Measurements from ENCODE around the gene CLDN5.
A peak's percentile ranks its signal among the peaks of the same experiment; 100 is the strongest.

Gene CLDN5

DNA sequence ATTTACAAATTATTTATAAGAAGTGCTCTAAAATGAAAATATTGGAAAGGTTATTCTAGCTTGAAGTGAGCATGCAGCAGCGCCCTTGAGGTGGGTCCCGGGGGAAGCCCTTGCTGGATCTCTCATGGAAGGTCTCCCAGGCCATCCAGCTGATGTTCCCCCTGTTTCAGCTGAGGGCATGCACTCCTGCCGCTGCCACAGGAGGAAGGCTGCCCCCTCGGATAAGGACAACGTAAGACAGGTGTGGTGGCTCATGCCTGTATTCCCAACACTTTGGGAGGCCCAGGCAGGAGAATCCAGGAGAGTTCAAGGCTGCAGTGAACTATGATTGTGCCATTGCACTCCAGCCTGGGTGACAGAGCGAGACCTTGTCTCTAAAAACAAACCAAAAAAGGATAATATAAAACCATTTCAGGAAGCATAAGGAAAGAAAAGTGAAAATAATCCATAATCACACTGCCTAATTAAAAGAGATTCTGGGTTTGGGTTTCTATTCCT is 29.5 kb downstream of the CLDN5 start:
- H4K91ac ChIP-seq (ENCODE audit: low read depth, low read length, poor library complexity) = no peak overlapping the region
- H3K9ac ChIP-seq (ENCODE audit: low read depth, low read length, poor library complexity) = no peak overlapping the region
- H3K36me3 ChIP-seq (replicated peaks in 1 of 2; ENCODE audit: control insufficient read depth in 2 of 2, insufficient read depth in 2 of 2, low read length in 2 of 2) = peaks cover 23 to 96% of the 10 kb centered on the region in 2 donors
- H3K27ac ChIP-seq (replicated peaks; ENCODE audit: low read length) = no peak overlapping the region
- H3K4me2 ChIP-seq (ENCODE audit: insufficient read depth, low read length, poor library complexity, severe bottlenecking) = no peak overlapping the region
- H3K4me1 ChIP-seq (ENCODE audit: control insufficient read depth in 2 of 2, insufficient read depth in 1 of 2, low read depth in 1 of 2, low read length in 2 of 2) = no peaks in the 10 kb centered on the region
- H2AK5ac ChIP-seq (ENCODE audit: low read depth, low read length) = no peak overlapping the region
- H3K27me3 ChIP-seq (ENCODE audit: control insufficient read depth in 3 of 3, insufficient read depth in 3 of 3, low read depth in 1 of 3, low read length in 3 of 3) = no peaks in the 10 kb centered on the region
- H3K4ac ChIP-seq (ENCODE audit: low read length) = no peak overlapping the region
- H3K14ac ChIP-seq (ENCODE audit: low read length) = no peak overlapping the region
- H2BK5ac ChIP-seq (ENCODE audit: low read length) = no peak overlapping the region
- H3K79me1 ChIP-seq (ENCODE audit: low read depth, low read length) = peaks cover 1% of the 10 kb centered on the region
- no peak overlapping the region for H3K18ac ChIP-seq (ENCODE audit: low read length)
- no peak overlapping the region for H2AFZ ChIP-seq (ENCODE audit: low read length)
- H2BK12ac ChIP-seq (ENCODE audit: low read length) = no peak overlapping the region
- no peak overlapping the region for H4K8ac ChIP-seq (ENCODE audit: low read depth, low read length)
- H3K23ac ChIP-seq (ENCODE audit: low read depth, low read length, poor library complexity) = no peak overlapping the region
- H2BK15ac ChIP-seq (ENCODE audit: low read length) = no peak overlapping the region
- no peak for DNase-seq (ENCODE audit: low spot score)
- H3K4me3 ChIP-seq (ENCODE audit: low read length in 2 of 2) = peak overlapping the region in 1 of 2 donors; percentile 52
- peaks cover 0 to 2% of the 10 kb centered on the region in 2 donors for H3K9me3 ChIP-seq (replicated peaks in 1 of 2; ENCODE audit: control insufficient read depth in 2 of 2, insufficient read depth in 1 of 2, low read depth in 1 of 2, low read length in 2 of 2)
- no CpG with 5 or more reads among the region's 6 CpGs for WGBS, 2 donors (ENCODE audit: extremely low coverage in 2 of 2, insufficient read length in 2 of 2, insufficient replicate concordance in 1 of 2)
- H2BK120ac ChIP-seq (ENCODE audit: low read depth, low read length) = no peak overlapping the region

GRCh38 chr22:19494001-19494560 is 30.1 kb downstream of the CLDN5 start:
- Histone ChIP-seq H3K79me1 (ENCODE audit: low read depth, low read length) (peaks cover 1% of the 10 kb centered on the region), H3K9ac (ENCODE audit: low read depth, low read length, poor library complexity) (no peak overlapping the region), H2BK120ac (ENCODE audit: low read depth, low read length) (no peak overlapping the region), H2AFZ (ENCODE audit: low read length) (no peak overlapping the region), H4K8ac (ENCODE audit: low read depth, low read length) (no peak overlapping the region), H3K9me3 (replicated peaks in 1 of 2; ENCODE audit: control insufficient read depth in 2 of 2, insufficient read depth in 1 of 2, low read depth in 1 of 2, low read length in 2 of 2) (peaks cover 0 to 2% of the 10 kb centered on the region in 2 donors), H2BK12ac (ENCODE audit: low read length) (no peak overlapping the region), H3K27me3 (ENCODE audit: control insufficient read depth in 3 of 3, insufficient read depth in 3 of 3, low read depth in 1 of 3, low read length in 3 of 3) (no peaks in the 10 kb centered on the region), H3K4me1 (ENCODE audit: control insufficient read depth in 2 of 2, insufficient read depth in 1 of 2, low read depth in 1 of 2, low read length in 2 of 2) (no peaks in the 10 kb centered on the region), H3K4me3 (ENCODE audit: low read length in 2 of 2) (no peak overlapping the region), H2AK5ac (ENCODE audit: low read depth, low read length) (no peak overlapping the region), H3K4me2 (ENCODE audit: insufficient read depth, low read length, poor library complexity, severe bottlenecking) (no peak overlapping the region), H4K91ac (ENCODE audit: low read depth, low read length, poor library complexity) (no peak overlapping the region), H3K23ac (ENCODE audit: low read depth, low read length, poor library complexity) (no peak overlapping the region), H2BK5ac (ENCODE audit: low read length) (no peak overlapping the region), H2BK15ac (ENCODE audit: low read length) (no peak overlapping the region), H3K14ac (ENCODE audit: low read length) (no peak overlapping the region), H3K18ac (ENCODE audit: low read length) (no peak overlapping the region), H3K36me3 (replicated peaks in 1 of 2; ENCODE audit: control insufficient read depth in 2 of 2, insufficient read depth in 2 of 2, low read length in 2 of 2) (peaks cover 23 to 96% of the 10 kb centered on the region in 2 donors), H3K27ac (replicated peaks; ENCODE audit: low read length) (no peak overlapping the region), H3K4ac (ENCODE audit: low read length) (no peak overlapping the region)
- DNase-seq (ENCODE audit: low spot score) = no peak
- no CpG with 5 or more reads among the region's 8 CpGs for WGBS, 2 donors (ENCODE audit: extremely low coverage in 2 of 2, insufficient read length in 2 of 2, insufficient replicate concordance in 1 of 2)

GRCh38 chr22:19492504-19493174 is 31.6 kb downstream of the CLDN5 start:
- Histone ChIP-seq H3K4me1 (ENCODE audit: control insufficient read depth in 2 of 2, insufficient read depth in 1 of 2, low read depth in 1 of 2, low read length in 2 of 2) (no peaks in the 10 kb centered on the region), H2AFZ (ENCODE audit: low read length) (no peak overlapping the region), H3K36me3 (replicated peaks in 1 of 2; ENCODE audit: control insufficient read depth in 2 of 2, insufficient read depth in 2 of 2, low read length in 2 of 2) (peaks cover 22 to 97% of the 10 kb centered on the region in 2 donors), H3K27ac (replicated peaks; ENCODE audit: low read length) (no peak overlapping the region), H2BK15ac (ENCODE audit: low read length) (no peak overlapping the region), H3K79me1 (ENCODE audit: low read depth, low read length) (peaks cover 2% of the 10 kb centered on the region), H3K9ac (ENCODE audit: low read depth, low read length, poor library complexity) (no peak overlapping the region), H3K4me2 (ENCODE audit: insufficient read depth, low read length, poor library complexity, severe bottlenecking) (no peak overlapping the region), H3K9me3 (replicated peaks in 1 of 2; ENCODE audit: control insufficient read depth in 2 of 2, insufficient read depth in 1 of 2, low read depth in 1 of 2, low read length in 2 of 2) (peaks cover 0 to 2% of the 10 kb centered on the region in 2 donors), H4K91ac (ENCODE audit: low read depth, low read length, poor library complexity) (no peak overlapping the region), H3K4me3 (ENCODE audit: low read length in 2 of 2) (no peak overlapping the region), H3K27me3 (ENCODE audit: control insufficient read depth in 3 of 3, insufficient read depth in 3 of 3, low read depth in 1 of 3, low read length in 3 of 3) (no peaks in the 10 kb centered on the region), H2BK12ac (ENCODE audit: low read length) (no peak overlapping the region), H2BK5ac (ENCODE audit: low read length) (no peak overlapping the region), H3K18ac (ENCODE audit: low read length) (no peak overlapping the region), H3K23ac (ENCODE audit: low read depth, low read length, poor library complexity) (no peak overlapping the region), H2BK120ac (ENCODE audit: low read depth, low read length) (no peak overlapping the region), H3K4ac (ENCODE audit: low read length) (no peak overlapping the region), H3K14ac (ENCODE audit: low read length) (no peak overlapping the region), H2AK5ac (ENCODE audit: low read depth, low read length) (no peak overlapping the region), H4K8ac (ENCODE audit: low read depth, low read length) (no peak overlapping the region)
- no peak for DNase-seq (ENCODE audit: low spot score)
- no CpG with 5 or more reads among the region's 6 CpGs for whole genome bisulfite sequencing, 2 donors (ENCODE audit: extremely low coverage in 2 of 2, insufficient read length in 2 of 2, insufficient replicate concordance in 1 of 2)

- H3K27ac ChIP-seq (replicated peaks; ENCODE audit: low read length) = no peak overlapping the region
- peaks cover 2% of the 10 kb centered on the region for H3K79me1 ChIP-seq (ENCODE audit: low read depth, low read length)
- peaks cover 0 to 2% of the 10 kb centered on the region in 2 donors for H3K9me3 ChIP-seq (replicated peaks in 1 of 2; ENCODE audit: control insufficient read depth in 2 of 2, insufficient read depth in 1 of 2, low read depth in 1 of 2, low read length in 2 of 2)
- H3K23ac ChIP-seq (ENCODE audit: low read depth, low read length, poor library complexity) = no peak overlapping the region
- H3K4ac ChIP-seq (ENCODE audit: low read length) = no peak overlapping the region
- H3K36me3 ChIP-seq (replicated peaks in 1 of 2; ENCODE audit: control insufficient read depth in 2 of 2, insufficient read depth in 2 of 2, low read length in 2 of 2) = peaks cover 16 to 92% of the 10 kb centered on the region in 2 donors
- H3K4me3 ChIP-seq (ENCODE audit: low read length in 2 of 2) = no peak overlapping the region
- H3K27me3 ChIP-seq (ENCODE audit: control insufficient read depth in 3 of 3, insufficient read depth in 3 of 3, low read depth in 1 of 3, low read length in 3 of 3) = no peaks in the 10 kb centered on the region
- H2BK15ac ChIP-seq (ENCODE audit: low read length) = no peak overlapping the region
- no peak overlapping the region for H3K18ac ChIP-seq (ENCODE audit: low read length)
- no CpG with 5 or more reads among the region's 5 CpGs for WGBS, 2 donors (ENCODE audit: extremely low coverage in 2 of 2, insufficient read length in 2 of 2, insufficient replicate concordance in 1 of 2)
- H2BK12ac ChIP-seq (ENCODE audit: low read length) = no peak overlapping the region
- no peak overlapping the region for H2BK5ac ChIP-seq (ENCODE audit: low read length)
- H2BK120ac ChIP-seq (ENCODE audit: low read depth, low read length) = no peak overlapping the region
- H3K9ac ChIP-seq (ENCODE audit: low read depth, low read length, poor library complexity) = no peak overlapping the region
- H3K4me2 ChIP-seq (ENCODE audit: insufficient read depth, low read length, poor library complexity, severe bottlenecking) = no peak overlapping the region
- no peak for DNase-seq (ENCODE audit: low spot score)
- no peak overlapping the region for H3K14ac ChIP-seq (ENCODE audit: low read length)
- no peak overlapping the region for H4K8ac ChIP-seq (ENCODE audit: low read depth, low read length)
- H2AK5ac ChIP-seq (ENCODE audit: low read depth, low read length) = no peak overlapping the region
- H2AFZ ChIP-seq (ENCODE audit: low read length) = no peak overlapping the region
- H3K4me1 ChIP-seq (ENCODE audit: control insufficient read depth in 2 of 2, insufficient read depth in 1 of 2, low read depth in 1 of 2, low read length in 2 of 2) = no peaks in the 10 kb centered on the region
- no peak overlapping the region for H4K91ac ChIP-seq (ENCODE audit: low read depth, low read length, poor library complexity)
These were observed 33.5 kb downstream of the CLDN5 start for GRCh38 chr22:19490628-19491230.
